Fibroblast of upper back skin (primary cell): ENCODE data around the gene LEPR.
"Not testable (repeated sequence)": the region's sequence is repeated elsewhere in the genome, so short reads cannot be mapped to it uniquely, and the experiment has no call there.

ENCODE experiments used
- DNase-seq: peaks from one replicate; pipeline ENCODE4 v3.0.0-alpha.2; 2013

Gene LEPR, protein sequence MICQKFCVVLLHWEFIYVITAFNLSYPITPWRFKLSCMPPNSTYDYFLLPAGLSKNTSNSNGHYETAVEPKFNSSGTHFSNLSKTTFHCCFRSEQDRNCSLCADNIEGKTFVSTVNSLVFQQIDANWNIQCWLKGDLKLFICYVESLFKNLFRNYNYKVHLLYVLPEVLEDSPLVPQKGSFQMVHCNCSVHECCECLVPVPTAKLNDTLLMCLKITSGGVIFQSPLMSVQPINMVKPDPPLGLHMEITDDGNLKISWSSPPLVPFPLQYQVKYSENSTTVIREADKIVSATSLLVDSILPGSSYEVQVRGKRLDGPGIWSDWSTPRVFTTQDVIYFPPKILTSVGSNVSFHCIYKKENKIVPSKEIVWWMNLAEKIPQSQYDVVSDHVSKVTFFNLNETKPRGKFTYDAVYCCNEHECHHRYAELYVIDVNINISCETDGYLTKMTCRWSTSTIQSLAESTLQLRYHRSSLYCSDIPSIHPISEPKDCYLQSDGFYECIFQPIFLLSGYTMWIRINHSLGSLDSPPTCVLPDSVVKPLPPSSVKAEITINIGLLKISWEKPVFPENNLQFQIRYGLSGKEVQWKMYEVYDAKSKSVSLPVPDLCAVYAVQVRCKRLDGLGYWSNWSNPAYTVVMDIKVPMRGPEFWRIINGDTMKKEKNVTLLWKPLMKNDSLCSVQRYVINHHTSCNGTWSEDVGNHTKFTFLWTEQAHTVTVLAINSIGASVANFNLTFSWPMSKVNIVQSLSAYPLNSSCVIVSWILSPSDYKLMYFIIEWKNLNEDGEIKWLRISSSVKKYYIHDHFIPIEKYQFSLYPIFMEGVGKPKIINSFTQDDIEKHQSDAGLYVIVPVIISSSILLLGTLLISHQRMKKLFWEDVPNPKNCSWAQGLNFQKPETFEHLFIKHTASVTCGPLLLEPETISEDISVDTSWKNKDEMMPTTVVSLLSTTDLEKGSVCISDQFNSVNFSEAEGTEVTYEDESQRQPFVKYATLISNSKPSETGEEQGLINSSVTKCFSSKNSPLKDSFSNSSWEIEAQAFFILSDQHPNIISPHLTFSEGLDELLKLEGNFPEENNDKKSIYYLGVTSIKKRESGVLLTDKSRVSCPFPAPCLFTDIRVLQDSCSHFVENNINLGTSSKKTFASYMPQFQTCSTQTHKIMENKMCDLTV

DNA sequence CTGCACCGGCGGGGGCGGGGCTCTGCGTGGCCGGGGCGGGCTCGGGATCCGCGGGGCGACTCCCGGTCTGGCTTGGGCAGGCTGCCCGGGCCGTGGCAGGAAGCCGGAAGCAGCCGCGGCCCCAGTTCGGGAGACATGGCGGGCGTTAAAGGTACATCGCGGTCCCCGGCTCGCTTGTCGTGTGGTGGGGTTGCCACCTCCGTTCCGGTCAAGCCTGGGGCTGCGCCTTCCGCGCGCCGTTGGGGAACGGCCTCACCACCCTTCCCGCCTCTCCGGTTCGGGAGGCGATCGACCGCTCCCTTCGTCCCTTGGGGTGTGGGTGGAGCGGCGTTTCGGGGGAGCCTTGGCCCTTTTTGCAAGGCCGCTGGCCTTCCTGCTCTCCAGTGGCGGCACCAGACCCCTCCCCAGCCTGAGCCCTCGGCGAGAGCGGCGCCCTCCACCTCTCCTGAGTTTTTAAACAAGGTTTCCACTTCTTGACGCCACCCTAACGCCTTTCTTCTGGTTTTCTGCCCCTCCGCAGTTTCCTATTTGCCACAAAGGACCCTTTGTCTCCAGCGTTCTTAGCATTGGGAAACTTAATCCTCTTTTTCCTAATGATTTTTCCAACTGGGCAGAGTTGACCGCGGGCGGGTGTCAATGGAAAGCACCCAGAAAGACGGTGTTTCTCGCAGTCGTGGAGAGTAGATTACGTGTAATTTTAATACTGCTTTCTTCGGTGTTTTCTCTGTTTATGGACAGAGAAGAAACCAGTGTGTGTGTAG is at the start of gene LEPR, which contains the start of gene LEPROT:
LEPR (plus strand) TSS at position 79 of the 761 bp plus-strand sequence. CDS start 144,898 bp downstream, outside the sequence.
LEPROT (plus strand) TSS at position 79 of the 761 bp plus-strand sequence; CDS start at position 136, 57 bp downstream.
- no peak for DNase-seq

DNA sequence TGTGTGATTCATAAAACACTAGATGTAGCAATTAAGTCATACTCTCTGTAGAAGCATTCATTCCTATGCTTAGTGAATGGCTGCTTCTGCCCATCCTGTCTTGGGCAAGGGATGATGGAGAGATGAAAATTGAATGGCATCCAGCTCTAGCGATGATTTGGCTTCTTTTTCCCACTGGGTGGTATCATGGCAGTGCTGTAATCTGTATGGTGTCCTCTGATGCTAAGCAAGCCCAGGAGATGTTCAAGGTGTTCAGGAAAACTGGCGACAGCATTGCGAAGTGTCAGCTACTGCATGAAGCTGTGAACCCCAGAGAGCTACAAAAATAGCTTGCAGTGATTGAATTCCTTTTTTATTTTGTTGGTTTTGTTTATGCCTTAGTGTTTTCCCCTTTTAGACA is 48.9 kb upstream of the LEPR start:
- DNase-seq = no peak

DNA sequence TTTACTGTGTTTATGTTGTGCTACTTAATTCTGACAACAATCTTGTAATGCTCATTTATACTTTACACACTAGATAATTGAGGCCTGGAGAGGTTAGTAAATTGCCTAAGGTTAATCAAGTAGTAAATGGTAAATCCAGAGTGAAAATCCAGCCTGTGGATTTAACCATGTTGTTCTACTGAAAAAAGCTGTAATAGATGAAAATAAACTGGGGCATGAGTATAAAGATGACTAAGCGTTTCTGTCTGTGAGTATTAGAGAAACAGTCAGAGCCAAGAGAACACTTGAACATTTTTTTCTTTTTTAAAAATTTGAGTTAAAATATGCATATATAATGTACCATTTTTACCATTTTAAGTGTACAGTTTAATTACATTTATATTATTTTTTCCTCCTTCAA is 47.9 kb upstream of the LEPR start:
- no peak for DNase-seq

DNA sequence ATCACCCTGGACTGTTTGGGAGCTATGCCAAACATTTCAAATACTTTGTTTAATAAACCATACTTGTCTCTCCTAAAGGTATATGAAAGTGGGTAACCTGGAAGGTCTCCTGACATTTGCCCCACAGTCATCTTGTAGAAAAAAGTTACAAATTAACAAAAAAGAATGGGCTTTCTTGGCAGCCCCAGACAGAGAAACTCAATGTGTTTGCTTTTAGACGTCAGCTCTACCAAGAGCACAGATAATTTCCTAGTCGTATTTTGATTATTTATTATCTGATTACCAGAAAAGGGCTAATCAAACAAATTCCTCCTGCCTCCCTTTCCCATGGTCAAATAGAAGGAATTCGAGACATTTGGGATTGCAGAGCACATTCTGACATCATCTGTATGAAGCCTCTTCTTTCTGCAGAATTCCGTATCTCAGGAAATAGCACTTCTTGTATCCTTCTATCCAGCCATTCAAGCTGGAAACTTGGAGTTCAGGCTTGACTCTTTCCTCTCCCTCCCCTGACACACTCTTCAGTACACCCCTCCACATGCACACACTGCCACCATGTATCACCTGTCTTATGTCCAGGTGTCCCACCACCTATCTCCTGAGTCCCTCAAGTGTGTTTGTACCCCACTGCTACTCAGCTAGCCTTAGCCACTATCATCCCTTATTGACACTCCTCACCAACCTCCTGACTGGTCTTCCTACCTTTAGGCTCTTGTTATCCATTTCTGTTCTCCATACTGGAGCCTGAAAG is 42.8 kb upstream of the LEPR start:
- no peak for DNase-seq

DNA sequence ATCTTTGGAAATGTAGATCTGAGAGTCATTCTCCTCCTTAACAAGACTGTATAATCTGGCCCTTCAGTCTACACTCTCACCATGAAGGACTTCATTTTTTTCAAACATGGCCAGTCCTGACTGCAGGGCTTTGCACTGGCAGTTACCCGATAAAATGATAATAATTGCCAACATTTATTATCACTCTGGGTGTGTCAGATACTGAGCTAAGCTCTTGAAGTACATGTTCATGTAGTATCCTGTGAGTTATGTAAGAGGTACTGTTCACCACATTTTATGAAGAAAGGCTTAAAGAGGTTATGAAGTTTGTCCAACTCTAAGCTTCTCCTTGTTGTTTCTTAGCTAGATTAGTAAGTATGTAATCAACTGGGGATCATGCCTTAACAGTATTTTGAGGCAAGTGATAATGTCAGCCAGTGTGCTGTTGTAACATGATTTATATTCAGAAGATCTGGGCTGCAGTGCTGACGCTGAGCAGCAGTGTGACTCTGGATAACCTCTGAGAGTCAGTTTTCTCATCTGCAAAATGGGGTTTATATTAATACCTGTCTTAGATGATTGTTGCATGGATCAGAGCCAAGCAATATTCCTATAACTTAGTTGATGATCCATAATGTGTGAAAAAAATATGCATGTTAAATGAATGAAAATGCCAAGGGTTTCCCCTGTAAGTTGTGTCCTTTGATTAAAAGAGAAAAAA is 42.1 kb upstream of the LEPR start:
- DNase-seq = no peak

DNA sequence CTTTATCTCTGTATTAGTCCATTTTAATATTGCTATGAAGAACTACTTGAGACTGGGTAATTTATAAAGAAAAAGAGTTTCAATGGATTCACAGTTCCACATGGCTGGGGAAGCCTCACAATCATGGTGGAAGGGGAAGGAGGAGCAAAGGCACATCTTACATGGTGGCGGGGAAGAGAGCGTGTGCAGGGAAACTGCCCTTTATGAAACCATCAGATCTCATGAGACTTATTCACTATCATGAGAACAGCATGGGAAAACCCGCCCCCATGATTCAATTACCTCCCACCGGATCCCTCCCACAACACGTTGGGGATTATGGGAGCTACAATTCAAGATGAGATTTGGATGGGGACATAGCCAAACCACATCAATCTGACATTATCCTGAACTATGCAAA is 36.0 kb upstream of the LEPR start:
- DNase-seq = not testable (repeated sequence)

DNA sequence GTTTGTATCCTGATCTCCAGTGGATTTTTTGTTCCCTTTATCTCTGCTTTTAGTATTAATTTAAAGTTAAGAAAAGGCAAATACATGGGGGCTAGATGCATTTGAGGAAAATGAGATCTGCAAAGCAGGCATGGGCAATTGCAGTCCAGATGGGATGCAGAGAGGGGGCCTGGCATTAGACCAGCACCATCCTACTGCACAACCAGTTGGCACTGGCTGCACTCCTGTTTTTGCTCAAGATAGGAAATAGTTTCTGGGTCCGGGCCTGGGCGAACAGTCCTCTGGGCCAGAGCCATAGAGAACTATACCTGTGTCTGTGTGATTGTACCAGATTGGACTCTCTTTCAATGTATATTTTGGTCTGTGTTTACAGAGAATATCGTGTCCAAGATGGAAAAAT is 34.0 kb upstream of the LEPR start:
- no peak for DNase-seq

DNA sequence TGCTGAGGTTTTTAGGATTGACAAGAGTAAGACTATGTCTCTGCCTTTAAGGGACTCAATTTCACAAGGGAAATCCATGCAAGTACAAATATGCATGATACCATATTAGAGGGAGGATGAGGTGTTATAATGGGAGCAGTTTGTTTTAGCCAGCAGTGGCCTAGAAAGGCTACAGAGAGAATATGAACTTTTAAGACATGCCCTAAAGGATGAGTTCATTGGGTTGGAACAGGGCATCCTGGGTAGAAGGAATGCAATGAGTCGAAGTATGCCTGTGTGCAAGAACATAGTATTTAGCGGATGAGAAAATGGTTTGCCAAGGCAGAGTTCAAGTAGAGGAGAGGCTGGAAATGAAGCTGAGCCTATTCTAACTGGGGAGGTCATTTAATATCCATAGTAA is 32.6 kb upstream of the LEPR start:
- no peak for DNase-seq

DNA sequence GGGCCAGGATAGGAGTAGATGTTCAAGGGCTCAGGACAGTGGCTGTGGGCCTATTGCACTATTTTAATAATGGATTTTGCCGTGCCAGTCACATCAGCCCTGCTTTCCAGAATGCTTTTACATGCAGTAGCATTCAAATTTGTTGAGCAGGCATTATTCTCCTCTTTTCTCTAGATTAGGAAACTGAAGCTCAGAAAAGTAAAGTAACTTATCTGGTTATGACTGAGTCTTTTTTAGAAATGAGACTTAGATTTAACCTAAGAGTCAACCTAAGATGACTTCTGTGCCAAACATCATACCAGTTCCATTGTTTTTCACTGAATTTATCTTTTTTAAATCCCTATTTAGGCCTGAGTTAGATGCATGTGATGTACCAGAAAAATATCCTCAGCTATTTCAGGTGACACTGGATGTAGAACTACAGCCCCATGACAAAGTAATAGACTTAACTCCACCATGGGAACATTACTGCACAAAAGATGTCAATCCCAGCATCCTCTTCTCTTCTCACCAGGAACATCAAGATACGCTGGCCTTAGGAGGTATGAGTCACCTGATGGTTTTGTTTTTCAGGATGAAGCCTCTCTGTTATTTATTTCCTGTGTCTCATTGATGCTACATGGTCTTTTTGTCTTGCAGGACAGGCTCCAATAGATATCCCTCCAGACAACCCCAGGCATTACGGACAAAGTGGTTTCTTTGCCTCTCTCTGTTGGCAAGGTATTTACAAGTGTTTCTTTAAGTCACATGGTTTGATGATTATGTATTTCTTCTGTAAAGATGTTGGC is 31.4 kb upstream of the LEPR start:
- DNase-seq = no peak

DNA sequence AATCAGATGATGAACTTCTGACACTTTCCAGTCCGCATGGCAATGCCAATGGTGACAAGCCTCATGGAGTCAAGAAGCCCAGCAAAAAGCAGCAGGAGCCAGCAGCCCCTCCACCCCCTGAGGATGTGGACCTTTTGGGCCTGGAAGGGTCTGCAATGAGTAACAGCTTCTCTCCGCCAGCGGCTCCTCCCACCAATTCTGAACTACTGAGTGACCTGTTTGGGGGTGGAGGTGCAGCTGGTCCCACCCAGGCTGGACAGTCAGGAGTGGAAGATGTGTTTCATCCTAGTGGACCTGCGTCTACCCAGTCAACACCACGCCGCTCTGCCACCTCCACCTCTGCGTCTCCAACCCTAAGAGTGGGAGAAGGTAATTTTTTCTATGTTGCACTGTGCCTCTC is 28.0 kb upstream of the LEPR start:
- DNase-seq = no peak

DNA sequence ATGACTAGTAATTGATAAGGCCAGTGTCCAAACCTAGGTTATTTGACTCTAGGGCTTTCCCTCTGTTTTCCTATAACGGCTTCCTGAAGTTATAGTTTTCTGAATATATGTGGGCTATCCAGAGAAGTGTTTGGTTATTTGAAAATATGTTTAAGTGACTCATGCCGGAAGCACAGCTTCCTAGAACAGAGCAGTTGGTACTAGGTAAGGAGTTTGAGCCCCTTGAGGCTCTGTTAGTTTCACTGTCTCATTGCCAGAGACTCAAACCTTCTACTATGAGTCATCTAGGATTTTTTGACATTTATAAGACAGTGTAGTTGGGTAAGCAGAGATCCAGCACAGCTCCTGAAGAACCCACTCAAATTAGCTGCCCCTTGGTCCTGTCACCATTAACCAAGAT is 27.1 kb upstream of the LEPR start:
- peak; percentile 54 for DNase-seq

DNA sequence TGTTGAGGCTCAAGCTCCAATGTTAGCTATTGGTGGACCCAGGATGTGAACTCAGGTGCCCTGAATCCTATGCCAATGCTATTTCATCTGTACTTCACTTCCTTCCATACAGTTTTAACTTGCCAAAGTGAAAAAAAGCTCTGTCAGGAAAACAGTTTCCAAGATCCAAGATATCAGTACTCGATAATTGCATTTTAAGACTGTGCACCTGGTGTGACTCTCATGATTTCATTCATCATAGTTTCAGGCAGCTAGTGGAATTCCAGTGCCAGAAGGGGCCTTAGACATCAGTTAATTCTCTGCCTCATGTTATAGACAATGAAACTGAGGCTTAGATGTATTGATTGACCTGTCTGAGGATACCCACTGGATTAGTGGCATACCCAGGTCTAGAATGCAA is 26.5 kb upstream of the LEPR start:
- no peak for DNase-seq

DNA sequence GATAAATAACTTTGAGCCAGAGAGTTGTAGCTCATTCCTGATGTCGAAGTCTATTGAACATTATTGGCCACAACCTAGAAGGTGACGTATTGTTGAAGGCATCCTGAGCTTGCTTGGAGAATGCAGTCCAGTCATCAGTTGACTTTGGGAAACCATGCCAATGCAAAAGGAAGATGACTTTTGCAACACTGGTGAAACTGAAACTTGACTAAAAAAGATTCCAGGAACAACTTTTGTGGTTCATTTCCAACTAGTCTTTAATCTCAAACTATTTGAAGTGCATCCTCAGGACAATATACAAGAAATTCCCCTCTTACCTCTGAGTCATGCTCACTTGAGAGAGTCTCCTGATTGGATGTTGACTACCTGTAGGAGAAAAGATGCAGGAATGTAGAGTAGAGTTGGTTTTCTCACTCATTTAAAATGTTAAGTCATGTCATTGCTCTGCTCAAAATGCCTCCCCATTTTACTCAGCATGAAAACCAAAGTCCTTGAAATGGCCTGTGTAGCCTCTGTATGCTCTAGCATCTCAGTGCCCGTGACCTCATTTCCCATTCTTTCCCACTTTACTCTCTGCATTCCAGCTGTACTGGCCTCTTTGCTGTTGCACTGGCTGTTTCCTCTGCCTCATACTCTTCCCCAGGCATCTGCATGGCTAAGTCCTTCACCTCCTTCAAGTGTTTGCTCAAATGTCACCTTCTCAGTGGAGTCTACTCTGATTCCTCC is 24.4 kb upstream of the LEPR start:
- DNase-seq = peak; percentile 64

DNA sequence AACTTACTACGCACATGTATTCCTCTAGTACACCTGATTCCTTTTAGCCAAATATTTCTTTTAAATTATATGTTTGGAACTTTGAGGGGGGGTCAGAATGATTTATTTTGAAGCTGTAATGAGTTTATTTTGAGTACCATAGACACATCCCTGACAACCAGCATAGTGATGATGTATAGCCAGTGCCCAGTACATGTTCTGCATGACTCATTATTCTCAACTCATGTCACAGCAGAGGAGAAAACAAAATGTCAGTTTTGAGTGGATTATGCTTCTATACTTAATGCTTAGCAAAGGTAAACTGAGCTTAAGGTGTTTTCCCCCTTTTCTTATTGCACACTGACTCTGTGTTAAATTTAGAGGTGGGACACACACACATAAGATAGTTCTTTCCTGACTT is 22.4 kb upstream of the LEPR start:
- DNase-seq = no peak

DNA sequence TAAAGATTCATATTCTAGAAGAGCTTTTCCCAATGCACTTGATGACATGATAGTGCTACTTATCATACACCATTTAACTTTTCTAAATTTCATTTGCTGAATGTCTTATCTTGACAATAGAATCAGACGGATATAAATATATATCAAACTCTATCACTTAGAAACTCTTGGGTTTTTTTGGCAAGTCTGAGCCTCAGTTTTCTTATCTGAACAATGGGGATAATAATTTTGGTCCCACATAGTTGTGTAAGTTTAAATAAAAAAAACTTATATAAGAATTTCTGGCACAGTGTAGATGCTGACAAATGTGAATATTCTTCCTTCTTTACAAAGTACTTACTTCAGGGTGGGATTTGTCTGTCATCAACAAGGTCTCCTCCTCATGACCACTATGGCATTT is 21.5 kb upstream of the LEPR start:
- DNase-seq = no peak

DNA sequence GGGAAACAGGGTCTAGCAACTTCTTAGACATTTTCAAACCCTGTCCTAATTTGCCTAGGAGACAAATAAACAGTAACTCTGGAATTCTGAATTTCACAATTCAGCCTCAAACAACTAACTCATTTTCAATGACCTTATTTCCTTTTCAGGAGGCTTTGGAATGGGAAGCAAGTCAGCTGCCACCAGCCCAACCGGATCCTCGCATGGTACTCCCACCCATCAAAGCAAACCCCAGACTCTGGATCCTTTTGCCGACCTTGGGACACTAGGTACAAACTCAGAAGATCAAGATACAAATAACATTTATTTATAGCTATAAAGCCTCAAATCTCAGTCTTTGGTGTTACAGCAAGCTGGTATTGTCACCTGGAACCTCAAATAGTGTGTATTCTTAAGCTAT is 18.9 kb upstream of the LEPR start:
- no peak for DNase-seq

DNA sequence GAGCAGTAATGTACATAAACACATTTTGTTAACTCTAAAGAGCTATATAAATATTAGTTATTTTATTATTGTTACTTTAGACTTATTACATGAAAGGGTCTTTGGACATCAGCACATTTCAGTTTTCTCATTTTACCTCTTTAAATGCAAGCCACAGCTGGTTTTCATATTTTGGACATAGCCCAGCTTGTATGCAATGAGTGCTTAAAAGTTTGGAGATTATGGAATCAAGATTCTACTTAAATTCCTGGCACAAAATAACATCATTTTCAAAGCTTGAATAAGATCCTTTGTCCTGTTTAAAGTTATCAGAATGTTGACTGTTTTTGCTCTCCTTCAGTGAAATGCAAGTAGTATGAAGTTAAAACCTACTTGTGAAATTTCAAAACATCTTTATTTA is 15.5 kb upstream of the LEPR start:
- DNase-seq = no peak

DNA sequence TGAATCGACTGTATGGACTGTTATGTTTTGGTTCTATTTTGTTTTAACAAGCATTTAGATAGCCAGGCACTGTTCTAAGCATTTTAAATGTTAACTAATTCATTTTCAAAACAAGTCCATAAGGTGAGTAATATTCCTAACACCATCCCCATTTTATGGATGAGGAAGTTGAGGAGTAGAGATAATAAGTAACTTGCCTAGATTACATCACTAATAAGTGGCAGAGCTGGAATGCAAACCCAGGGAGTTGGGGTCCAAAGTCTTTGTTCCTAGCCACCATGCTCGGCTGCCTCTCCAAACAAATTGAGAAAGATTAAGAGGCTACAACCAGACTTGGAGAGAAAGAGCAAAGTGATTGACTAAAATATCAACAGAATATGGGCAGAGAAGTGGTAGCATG is 12.6 kb upstream of the LEPR start:
- no peak for DNase-seq

DNA sequence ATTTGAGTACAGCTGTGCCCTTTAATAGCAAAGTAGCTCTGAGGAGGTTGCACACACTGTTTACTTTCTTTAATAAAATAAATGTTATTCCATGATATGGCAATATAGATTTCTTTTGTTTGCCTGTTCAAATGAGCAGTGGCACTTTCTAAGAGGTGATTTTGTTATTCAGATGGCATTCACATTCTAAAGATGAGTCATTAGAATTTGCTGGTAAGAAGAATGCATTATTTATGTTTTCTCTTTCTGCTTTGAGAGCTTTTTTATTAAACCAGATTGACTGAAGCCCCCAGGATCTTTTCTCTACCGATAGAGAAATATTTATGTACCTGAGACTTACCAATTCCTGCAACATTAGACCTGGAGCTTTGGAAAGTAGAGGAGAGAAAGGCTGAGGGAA is 11.2 kb upstream of the LEPR start:
- no peak for DNase-seq
